Measurements from ENCODE around the gene IGF2BP2.

- no peak for TF ChIP-seq CREM (CRISPR knock-in tag; IDR thresholded peaks at IDR 0.05)
- no peak for TF ChIP-seq CTCF (IDR thresholded peaks at IDR 0.05)
- no peak for TF ChIP-seq TP53 (CRISPR knock-in tag; IDR thresholded peaks at IDR 0.05)
- no peak for TF ChIP-seq PREB (CRISPR knock-in tag; IDR thresholded peaks at IDR 0.05; ENCODE audit: borderline replicate concordance)
- no peak for TF ChIP-seq NFE2L1 (CRISPR knock-in tag; IDR thresholded peaks at IDR 0.05)
- TF ChIP-seq ZNF263 (CRISPR knock-in tag; IDR thresholded peaks at IDR 0.05; ENCODE audit: low read depth) = no peak
- no peak for TF ChIP-seq NR2C2 (CRISPR knock-in tag; IDR thresholded peaks at IDR 0.05)
- TF ChIP-seq ZBTB43 (CRISPR knock-in tag; IDR thresholded peaks at IDR 0.05) = no peak
- no peak for TF ChIP-seq ESRRA (CRISPR knock-in tag; IDR thresholded peaks at IDR 0.05; ENCODE audit: borderline replicate concordance)
- TF ChIP-seq MAX (CRISPR knock-in tag; IDR thresholded peaks at IDR 0.05) = no peak
These were observed 41.7 kb upstream of the IGF2BP2 start for GRCh38 chr3:185866555-185866954.

Measured in WTC11 (cell line).